Suprapubic skin (tissue), 3 donors: ENCODE results near the gene CADM3.

Experiments used
- CTCF ChIP-seq, 2 donors: fragments of 200-600 bp in 1 of 2; fragments of 450-650 bp in 1 of 2; sonication (generic) in 1 of 2; IDR thresholded peaks; one replicate each; pipeline ENCODE4 v1.5.1; 2016 to 2019; ENCODE audit warnings: antibody characterized with exemption in 2 of 2, mild to moderate bottlenecking in 1 of 2, moderate library complexity in 1 of 2
- EP300 ChIP-seq: sonication (generic); formaldehyde crosslinking; IDR thresholded peaks from one replicate; pipeline ENCODE4 v1.6.1; 2017; ENCODE audit warnings: antibody characterized with exemption

- no peak for TF ChIP-seq CTCF (IDR thresholded peaks at IDR 0.05)
- no peak for TF ChIP-seq EP300
Observed at GRCh38 chr1:159171254-159171687, at the start of gene CADM3.
